HepG2 (cell line): ENCODE measurements around the gene NFILZ. TPM values are rescaled to one million over a fixed set of nuclear protein-coding genes. Genes with fewer than 3 reads are reported as not detected.

Experiments used
- FOXK2 ChIP-seq: fragments of 450-650 bp; IDR thresholded peaks from 2 replicates; pipeline ENCODE4 v1.6.1; 2016
- KAT8 ChIP-seq: IDR thresholded peaks from 2 replicates; pipeline ENCODE4 v1.6.1; 2016; ENCODE audit warnings: missing genetic modification reagents, missing compliant biosample characterization
- NCOR1 ChIP-seq: fragments of 200-600 bp; sonication (generic); IDR thresholded peaks from 2 replicates; pipeline ENCODE4 v1.7.0; 2017; ENCODE audit warnings: antibody characterized with exemption, low read length, borderline replicate concordance
- SAP130 ChIP-seq: IDR thresholded peaks from 2 replicates; pipeline ENCODE4 v1.6.1; 2016; ENCODE audit warnings: low read depth
- SCMH1 ChIP-seq: sonication (generic); formaldehyde crosslinking; IDR thresholded peaks from 2 replicates; pipeline ENCODE4 v1.9.0; 2021; ENCODE audit warnings: missing genetic modification reagents, mild to moderate bottlenecking, borderline replicate concordance
- ZNF44 ChIP-seq: sonication (generic); formaldehyde crosslinking; IDR thresholded peaks from 2 replicates; pipeline ENCODE4 v1.5.1; 2020; ENCODE audit warnings: mild to moderate bottlenecking, missing genetic modification reagents
- ZNF552 ChIP-seq: sonication (generic); formaldehyde crosslinking; IDR thresholded peaks from 2 replicates; pipeline ENCODE4 v1.9.0; 2022; ENCODE audit warnings: missing genetic modification reagents, mild to moderate bottlenecking, borderline replicate concordance
- ZNF589 ChIP-seq: sonication (generic); formaldehyde crosslinking; conservative IDR thresholded peaks from 2 replicates; pipeline ENCODE4 v1.8.0; 2022; ENCODE audit warnings: mild to moderate bottlenecking, moderate library complexity, missing genetic modification reagents
- ZNF678 ChIP-seq: sonication (generic); formaldehyde crosslinking; IDR thresholded peaks from 2 replicates; pipeline ENCODE4 v1.4.0; 2020; ENCODE audit warnings: mild to moderate bottlenecking, missing genetic modification reagents
- ZXDC ChIP-seq: sonication (generic); formaldehyde crosslinking; IDR thresholded peaks from 2 replicates; pipeline ENCODE4 v1.5.0; 2020; ENCODE audit warnings: mild to moderate bottlenecking, missing genetic modification reagents
- polyA plus RNA-seq, 8 experiments: library from polyadenylated mRNA; depleted of rRNA in 3 of 8; stranded (reverse) in 7 of 8; unstranded in 1 of 8; fragments of >200 nt; fragmentation: Illumina TruSeq in 4 of 8; extraction: Trizol in 4 of 8; gene quantifications; 2 replicates each; pipeline versions ENCODE4 v1.2.1 to v1.2.3, GENCODE V29; 2011 to 2016; ENCODE audit warnings: low read depth in 4 of 8, missing spikeins in 1 of 8, mixed read lengths in 1 of 8; ENCODE audit not compliant: insufficient read depth in 1 of 8
- total RNA-seq, 5 experiments: library from RNA; depleted of rRNA; stranded (reverse); fragments of >200 nt; fragmentation: Illumina TruSeq; extraction: Trizol; gene quantifications; 2 replicates each; pipeline ENCODE4 v1.2.3, GENCODE V29; 2016; ENCODE audit warnings: low read depth in 1 of 5

The NFILZ gene
- total and polyA plus RNA-seq, 2 of the 13 experiments (the other 11 are each of a cell fraction or from before 2014, with no cell fraction given): not detected

GRCh38 chr19:8678244-8678807 is 47.9 kb downstream of the NFILZ start (continued):
- no peak for TF ChIP-seq ZXDC (CRISPR knock-in tag)
- TF ChIP-seq SCMH1: no peak
- TF ChIP-seq SAP130 (CRISPR knock-in tag): no peak
- no peak for TF ChIP-seq KAT8 (CRISPR knock-in tag)
- no peak for TF ChIP-seq ZNF44 (CRISPR knock-in tag)
- TF ChIP-seq ZNF552 (CRISPR knock-in tag): no peak
- TF ChIP-seq NCOR1: no peak
- TF ChIP-seq ZNF678: no peak
- TF ChIP-seq ZNF589 (CRISPR knock-in tag): no peak
- TF ChIP-seq FOXK2: 0 out of 2 replicates have a peak, but pooled peaks have one; percentile 13
- TF ChIP-seq, all 625 proteins: peak for 3

Other genes starting within 250 kb of the NFILZ start
- gene RAB11B, start 240.3 kb upstream of the NFILZ start, total RNA-seq (2016; rRNA removed; fragmentation: Illumina TruSeq; extraction: Trizol): 6.0 and 11.5 TPM in 2 replicates
- gene RAB11B, start 240.3 kb upstream of the NFILZ start, polyA plus RNA-seq (2011; rRNA removed): 28.4 and 39.6 TPM in 2 replicates
- gene MARCHF2, start 217.3 kb upstream of the NFILZ start, total RNA-seq (2016; rRNA removed; fragmentation: Illumina TruSeq; extraction: Trizol): 10.6 and 12.7 TPM in 2 replicates
- 13.0 and 17.0 TPM in 2 replicates for gene MARCHF2, start 217.3 kb upstream of the NFILZ start, polyA plus RNA-seq (2011; rRNA removed)
- 102 and 144 TPM in 2 replicates for gene HNRNPM, start 185.7 kb upstream of the NFILZ start, total RNA-seq (2016; rRNA removed; fragmentation: Illumina TruSeq; extraction: Trizol)
- 53.7 and 56.7 TPM in 2 replicates for gene HNRNPM, start 185.7 kb upstream of the NFILZ start, polyA plus RNA-seq (2011; rRNA removed)
- gene PRAM1, start 128.0 kb upstream of the NFILZ start, total RNA-seq (2016; rRNA removed; fragmentation: Illumina TruSeq; extraction: Trizol): not detected in 2 replicates
- gene PRAM1, start 128.0 kb upstream of the NFILZ start, polyA plus RNA-seq (2011; rRNA removed): 0.03 TPM in 1 of 2 replicates, not detected in the other
- gene ZNF414, start 116.5 kb upstream of the NFILZ start, total RNA-seq (2016; rRNA removed; fragmentation: Illumina TruSeq; extraction: Trizol): 1.4 and 2.5 TPM in 2 replicates
- 2.8 and 4.0 TPM in 2 replicates for gene ZNF414, start 116.5 kb upstream of the NFILZ start, polyA plus RNA-seq (2011; rRNA removed)
- 0.09 and 0.13 TPM in 2 replicates for gene MYO1F, start 53.2 kb upstream of the NFILZ start, total RNA-seq (2016; rRNA removed; fragmentation: Illumina TruSeq; extraction: Trizol)
- 0.13 and 0.34 TPM in 2 replicates for gene MYO1F, start 53.2 kb upstream of the NFILZ start, polyA plus RNA-seq (2011; rRNA removed)
- gene ADAMTS10, start 19.9 kb upstream of the NFILZ start, total RNA-seq (2016; rRNA removed; fragmentation: Illumina TruSeq; extraction: Trizol): 0.49 TPM in 1 of 2 replicates, not detected in the other
- 1.7 and 3.0 TPM in 2 replicates for gene ADAMTS10, start 19.9 kb upstream of the NFILZ start, polyA plus RNA-seq (2011; rRNA removed)
- not detected in 2 replicates for gene ACTL9, start 68.2 kb downstream of the NFILZ start, total RNA-seq (2016; rRNA removed; fragmentation: Illumina TruSeq; extraction: Trizol)
- gene ACTL9, start 68.2 kb downstream of the NFILZ start, polyA plus RNA-seq (2011; rRNA removed): not detected in 2 replicates
- not detected in 2 replicates for gene OR2Z1, start 91.0 kb downstream of the NFILZ start, total RNA-seq (2016; rRNA removed; fragmentation: Illumina TruSeq; extraction: Trizol)
- not detected in 2 replicates for gene OR2Z1, start 91.0 kb downstream of the NFILZ start, polyA plus RNA-seq (2011; rRNA removed)
- 7.9 and 9.5 TPM in 2 replicates for gene ZNF558, start 201.7 kb downstream of the NFILZ start, total RNA-seq (2016; rRNA removed; fragmentation: Illumina TruSeq; extraction: Trizol)
- gene ZNF558, start 201.7 kb downstream of the NFILZ start, polyA plus RNA-seq (2011; rRNA removed): 10.8 and 13.0 TPM in 2 replicates
- gene MBD3L1, start 201.7 kb downstream of the NFILZ start, total RNA-seq (2016; rRNA removed; fragmentation: Illumina TruSeq; extraction: Trizol): not detected in 2 replicates
- gene MBD3L1, start 201.7 kb downstream of the NFILZ start, polyA plus RNA-seq (2011; rRNA removed): not detected in 2 replicates